ENCODE results near the gene PIK3C3.

PIK3C3 gene

GRCh38 chr18:42087235-42087634 lies 132.2 kb downstream of the PIK3C3 start:
- TF ChIP-seq CTCF (IDR thresholded peaks at IDR 0.05; ENCODE audit: low read depth, low read length), result no peak
- DNase-seq (ENCODE audit: low read depth in 2 of 2), result no peak

GRCh38 chr18:42087876-42088275 lies 132.8 kb downstream of the PIK3C3 start:
- TF ChIP-seq CTCF (IDR thresholded peaks at IDR 0.05; ENCODE audit: low read depth, low read length), result no peak
- DNase-seq (ENCODE audit: low read depth in 2 of 2), result no peak
- no peak overlapping the region for H3K4me3 ChIP-seq (replicated peaks in 1 of 2; ENCODE audit: low read depth in 2 of 2, low read length in 2 of 2)

More at GRCh38 chr18:42087235-42087634, 132.2 kb downstream of the PIK3C3 start:
- H3K4me3 ChIP-seq (replicated peaks in 1 of 2; ENCODE audit: low read depth in 2 of 2, low read length in 2 of 2), result no peak overlapping the region

- no peak for DNase-seq (ENCODE audit: low read depth in 2 of 2)
- TF ChIP-seq CTCF (IDR thresholded peaks at IDR 0.05; ENCODE audit: low read depth, low read length), result no peak
Observed at GRCh38 chr18:42092848-42093247, 137.8 kb downstream of the PIK3C3 start.

GRCh38 chr18:42094875-42095274 lies 139.8 kb downstream of the PIK3C3 start:
- no peak for TF ChIP-seq CTCF (IDR thresholded peaks at IDR 0.05; ENCODE audit: low read depth, low read length)
- DNase-seq (ENCODE audit: low read depth in 2 of 2), result no peak
- H3K4me3 ChIP-seq (replicated peaks in 1 of 2; ENCODE audit: low read depth in 2 of 2, low read length in 2 of 2), result no peak overlapping the region

More at GRCh38 chr18:42092848-42093247, 137.8 kb downstream of the PIK3C3 start:
- H3K4me3 ChIP-seq (replicated peaks in 1 of 2; ENCODE audit: low read depth in 2 of 2, low read length in 2 of 2), result no peak overlapping the region

GRCh38 chr18:42095732-42096377 lies 140.8 kb downstream of the PIK3C3 start:
- no peak for DNase-seq (ENCODE audit: low read depth in 2 of 2)
- TF ChIP-seq CTCF (IDR thresholded peaks at IDR 0.05; ENCODE audit: low read depth, low read length), result no peak
- H3K4me3 ChIP-seq (replicated peaks in 1 of 2; ENCODE audit: low read depth in 2 of 2, low read length in 2 of 2), result no peak overlapping the region

GRCh38 chr18:42100248-42100647 lies 145.2 kb downstream of the PIK3C3 start:
- TF ChIP-seq CTCF (IDR thresholded peaks at IDR 0.05; ENCODE audit: low read depth, low read length), result no peak
- H3K4me3 ChIP-seq (replicated peaks in 1 of 2; ENCODE audit: low read depth in 2 of 2, low read length in 2 of 2), result no peak overlapping the region
- no peak for DNase-seq (ENCODE audit: low read depth in 2 of 2)

GRCh38 chr18:42100911-42101310 lies 145.9 kb downstream of the PIK3C3 start:
- no peak for DNase-seq (ENCODE audit: low read depth in 2 of 2)
- no peak overlapping the region for H3K4me3 ChIP-seq (replicated peaks in 1 of 2; ENCODE audit: low read depth in 2 of 2, low read length in 2 of 2)
- no peak for TF ChIP-seq CTCF (IDR thresholded peaks at IDR 0.05; ENCODE audit: low read depth, low read length)

Data from cardiac fibroblast (primary cell).